HG03025 (cell line): ENCODE measurements around the gene NKTR.

Source experiments
- ATAC-seq: cut with Tn5 transposase; IDR thresholded peaks from one replicate; pipeline ENCODE4 v1.9.1; 2021; ENCODE audit warnings: mild to moderate bottlenecking, moderate library complexity; ENCODE audit not compliant: unreplicated experiment, low FRiP score

Gene NKTR

GRCh38 chr3:42660131-42660715 is 59.7 kb downstream of the NKTR start:
- no peak for ATAC-seq

- ATAC-seq, result no peak
Measured at GRCh38 chr3:42660898-42661297, 60.4 kb downstream of the NKTR start.

DNA sequence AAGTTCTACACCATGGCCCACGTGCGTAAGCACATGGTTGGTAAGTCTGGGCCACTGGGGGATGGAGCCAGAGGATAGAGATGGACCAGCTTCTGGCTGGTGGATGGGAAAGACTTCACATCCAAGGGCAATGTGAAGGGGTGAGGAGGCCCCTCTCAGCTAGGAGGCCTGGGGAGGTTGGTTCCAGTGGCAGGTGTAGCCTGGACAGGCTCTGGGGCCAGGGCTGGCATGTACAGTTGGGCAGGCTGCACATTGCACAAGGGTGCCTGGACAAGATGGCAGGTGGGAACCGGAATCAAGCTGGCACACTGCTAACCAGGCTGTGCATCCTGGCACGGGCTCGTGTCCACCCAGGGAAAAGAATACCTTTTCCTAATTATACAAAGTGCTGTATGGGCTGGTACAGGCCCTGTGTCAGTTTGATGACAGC is 61.1 kb downstream of the NKTR start:
- no peak for ATAC-seq

- ATAC-seq, result no peak
Measured at GRCh38 chr3:42662037-42662812, 61.7 kb downstream of the NKTR start.

- ATAC-seq, result no peak
Measured at GRCh38 chr3:42662813-42663535, 62.5 kb downstream of the NKTR start.

DNA sequence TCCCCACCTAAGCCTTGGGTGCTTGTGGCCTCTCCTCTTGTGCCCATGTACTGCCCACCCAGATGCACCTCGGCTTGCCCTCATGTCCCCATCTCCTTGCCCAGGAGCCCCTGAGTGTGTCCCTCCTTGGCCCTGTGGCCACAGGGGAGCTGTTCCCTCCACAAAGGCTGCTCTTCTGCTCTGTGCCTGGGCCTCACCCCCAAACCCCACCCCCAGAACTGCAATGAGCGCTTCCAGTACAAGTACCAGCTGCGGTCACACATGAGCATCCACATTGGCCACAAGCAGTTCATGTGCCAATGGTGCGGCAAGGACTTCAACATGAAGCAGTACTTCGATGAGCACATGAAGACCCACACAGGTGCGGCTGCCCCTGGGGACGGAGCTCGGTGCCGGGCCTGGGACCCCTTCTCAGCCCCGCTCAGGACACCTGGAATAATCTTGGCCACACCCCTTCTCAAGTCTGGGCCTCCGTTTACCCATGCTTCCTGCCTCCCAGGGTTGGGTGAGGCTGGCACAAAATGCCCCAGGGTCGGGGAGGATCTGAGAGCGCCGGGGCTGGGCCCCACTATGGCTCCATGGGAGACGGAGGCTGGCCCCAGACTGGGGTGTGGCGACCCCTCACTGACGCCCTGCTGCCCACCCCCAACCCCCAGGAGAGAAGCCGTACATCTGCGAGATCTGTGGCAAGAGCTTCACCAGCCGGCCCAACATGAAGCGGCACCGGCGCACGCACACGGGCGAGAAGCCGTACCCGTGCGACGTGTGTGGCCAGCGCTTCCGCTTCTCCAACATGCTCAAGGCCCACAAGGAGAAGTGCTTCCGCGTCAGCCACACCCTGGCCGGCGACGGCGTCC is 63.3 kb downstream of the NKTR start:
- ATAC-seq, result no peak

DNA sequence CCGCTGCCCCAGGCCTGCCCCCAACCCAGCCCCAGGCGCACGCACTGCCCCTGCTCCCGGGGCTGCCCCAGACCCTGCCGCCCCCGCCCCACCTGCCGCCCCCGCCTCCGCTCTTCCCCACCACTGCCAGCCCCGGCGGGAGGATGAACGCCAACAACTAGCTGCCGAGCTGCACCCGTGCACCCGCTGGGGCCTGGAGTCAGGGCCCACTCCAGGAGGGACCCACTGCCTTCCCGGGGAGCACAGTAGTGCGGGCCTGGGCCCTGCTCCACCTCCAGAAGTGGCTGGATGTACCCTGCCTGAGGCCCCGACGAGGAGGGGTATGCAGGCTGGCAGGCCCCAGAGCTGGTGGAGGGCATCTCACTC is 63.9 kb downstream of the NKTR start:
- ATAC-seq, result no peak

- no peak for ATAC-seq
Measured at GRCh38 chr3:42665050-42665878, 64.8 kb downstream of the NKTR start.

DNA sequence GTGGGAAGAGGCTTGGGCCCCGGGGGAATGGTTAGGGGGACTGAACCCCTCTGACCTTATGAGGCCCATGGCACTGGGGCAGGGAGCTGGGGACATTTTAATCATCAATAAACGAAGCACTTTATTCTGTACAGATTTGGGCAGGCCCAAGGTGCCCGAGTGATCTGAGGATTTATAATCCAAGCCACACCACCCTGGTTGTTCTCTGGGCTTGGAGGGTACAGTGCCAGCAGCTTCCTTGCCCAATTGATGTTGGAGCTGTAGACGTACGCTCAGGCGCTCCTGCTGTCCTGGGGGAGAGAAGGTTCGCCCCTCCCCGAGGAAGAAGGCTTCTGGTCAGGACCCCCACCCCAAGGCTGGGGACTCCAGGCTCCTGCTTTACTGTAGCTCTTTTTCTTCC is 65.5 kb downstream of the NKTR start:
- no peak for ATAC-seq

- ATAC-seq, result no peak
Measured at GRCh38 chr3:42666577-42666998, 66.1 kb downstream of the NKTR start.

GRCh38 chr3:42667096-42667522 is 66.6 kb downstream of the NKTR start:
- ATAC-seq, result no peak

DNA sequence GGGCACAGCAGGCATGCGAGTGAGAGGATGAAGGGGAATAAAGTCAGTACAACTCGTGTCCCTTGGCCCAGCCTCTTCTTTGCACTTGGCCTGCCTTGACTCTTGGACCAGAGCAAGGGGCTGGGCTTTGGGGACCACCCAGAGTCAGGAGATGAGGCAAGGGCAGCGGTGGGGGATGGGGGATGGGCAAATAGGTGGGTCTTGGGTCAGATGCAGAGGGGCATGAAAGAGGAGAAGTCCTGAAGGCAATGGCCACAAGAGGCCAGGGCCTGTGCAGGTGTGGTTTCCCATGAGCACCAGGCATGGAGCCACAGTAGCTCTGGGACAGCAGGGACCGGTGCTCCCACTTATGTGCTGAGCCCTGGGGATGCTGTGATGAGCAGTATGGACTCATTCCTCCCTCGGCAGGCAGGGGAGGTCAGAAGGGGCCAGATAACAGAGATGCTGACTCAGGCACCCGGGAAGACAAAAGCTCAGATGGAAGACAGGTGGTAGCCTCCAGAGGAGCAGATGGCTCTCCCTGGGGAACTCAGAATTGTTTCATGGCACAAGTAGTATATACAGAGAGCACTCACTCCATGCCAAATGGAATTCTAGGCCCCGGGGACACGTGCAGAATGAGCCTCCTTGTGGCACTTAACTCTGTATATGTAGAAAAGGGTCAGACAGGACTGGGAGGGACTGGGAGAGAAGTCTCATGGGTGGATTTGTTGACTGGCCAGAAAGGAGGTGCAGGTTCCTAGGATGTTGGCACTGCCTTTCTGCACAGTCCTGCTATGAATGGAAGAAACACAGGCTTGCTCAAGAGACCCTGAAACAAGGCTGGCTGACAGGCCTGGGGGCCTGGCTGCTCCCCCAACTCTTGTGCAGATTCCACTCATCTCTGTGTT is 67.3 kb downstream of the NKTR start:
- ATAC-seq, result no peak

DNA sequence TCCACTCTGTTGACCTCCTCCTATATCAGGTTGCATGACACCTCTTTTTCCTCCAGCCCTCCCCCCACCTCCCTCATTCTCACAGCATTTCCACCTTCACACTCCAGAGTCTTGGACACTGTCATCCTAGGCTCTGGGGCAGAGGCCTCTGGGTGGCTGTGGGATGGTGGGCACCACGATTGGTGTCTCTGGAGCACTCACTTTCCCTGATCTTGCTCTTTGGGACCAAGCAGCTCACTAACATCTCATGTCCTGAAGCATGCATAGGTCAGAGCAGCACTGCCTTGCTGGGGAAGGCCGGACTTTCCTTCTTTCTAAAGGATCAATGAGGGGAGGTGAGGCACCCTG is 67.9 kb downstream of the NKTR start:
- no peak for ATAC-seq

GRCh38 chr3:42668793-42669217 is 68.3 kb downstream of the NKTR start:
- ATAC-seq, result no peak

DNA sequence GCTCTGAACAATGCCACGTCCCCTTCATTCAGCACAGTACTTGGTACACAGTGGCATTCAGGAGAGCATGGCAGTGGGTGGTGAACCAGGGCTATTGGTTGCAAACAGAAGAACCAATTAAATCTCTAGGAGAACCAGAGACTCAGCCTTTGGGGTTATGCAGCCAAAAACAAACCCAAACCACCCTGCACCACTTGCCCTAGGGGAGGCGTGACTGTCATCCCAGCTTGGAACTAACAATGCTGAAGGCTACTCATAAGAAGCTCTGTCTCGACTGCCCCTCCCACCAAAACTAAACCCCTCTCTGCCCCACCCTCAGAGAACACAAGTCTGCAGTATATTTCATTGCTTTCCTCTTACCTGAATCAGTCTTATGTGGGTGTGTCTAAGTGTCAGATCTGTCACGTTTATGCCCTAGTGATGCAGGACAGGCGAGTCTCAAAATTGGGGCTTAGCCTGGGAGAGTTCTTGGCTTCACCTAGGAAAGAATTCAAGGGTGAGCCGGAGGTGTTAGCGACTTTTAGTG is 69.6 kb downstream of the NKTR start:
- ATAC-seq, result no peak

DNA sequence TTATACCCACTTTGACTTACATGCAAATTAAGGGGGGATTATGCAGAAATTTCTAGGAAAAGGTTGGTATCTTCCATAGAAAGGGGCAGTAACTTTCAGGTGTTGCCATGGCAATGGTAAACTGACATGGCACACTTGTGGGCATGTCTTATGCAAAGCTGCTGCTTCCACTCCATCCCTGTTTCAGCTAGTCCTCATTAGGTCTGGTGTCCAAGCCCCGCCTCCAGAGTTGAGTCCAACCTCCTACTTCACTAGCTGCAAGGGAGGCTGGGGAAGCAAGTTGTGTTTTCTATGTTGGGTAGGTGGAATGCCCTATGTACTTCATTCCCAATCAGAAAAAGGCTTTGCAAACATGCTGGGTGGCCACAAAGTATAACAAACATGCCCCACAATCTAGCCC is 70.2 kb downstream of the NKTR start:
- ATAC-seq, result no peak

DNA sequence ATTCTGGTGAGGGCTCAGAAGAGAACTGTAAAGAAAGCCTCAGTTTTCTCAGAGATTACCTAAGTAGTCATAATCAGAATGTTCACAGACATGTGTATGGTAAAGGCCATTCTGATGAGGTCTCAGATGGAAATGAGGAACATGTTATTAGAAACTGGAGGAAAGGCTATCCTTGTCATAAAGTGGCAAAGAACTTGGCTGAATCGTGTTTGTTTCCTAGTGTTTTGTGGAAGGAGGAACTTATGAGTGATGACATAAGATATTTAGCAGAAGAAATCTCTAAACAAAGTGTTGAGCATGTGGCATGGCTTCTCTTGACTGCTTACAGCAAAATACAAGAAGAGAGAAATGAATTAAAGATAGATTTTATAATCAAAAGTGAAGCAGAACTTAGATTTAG is 72.0 kb downstream of the NKTR start:
- no peak for ATAC-seq

DNA sequence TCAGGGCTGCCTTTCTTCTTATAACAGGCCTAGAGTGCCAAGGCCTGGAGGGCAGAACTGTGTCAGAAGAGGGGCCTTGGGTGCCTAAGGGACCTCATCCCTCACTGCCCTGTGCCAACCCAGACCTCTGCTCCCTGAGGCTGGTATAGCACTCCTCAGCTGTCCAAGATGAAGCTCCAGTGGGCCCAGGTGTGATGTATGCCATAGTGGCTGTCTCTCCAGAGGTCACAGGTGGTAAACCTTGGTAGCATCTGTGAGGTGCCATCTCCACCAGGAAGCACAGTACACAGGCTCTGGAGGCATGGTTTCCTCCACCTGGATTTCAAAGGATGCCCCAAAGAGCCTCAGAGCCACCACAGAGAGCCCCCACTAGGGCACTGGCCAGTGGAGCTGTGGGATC is 72.6 kb downstream of the NKTR start:
- no peak for ATAC-seq

- no peak for ATAC-seq
Measured at GRCh38 chr3:42674146-42674545, 73.7 kb downstream of the NKTR start.
